ENCODE results near the gene TNFSF4. TPM values are rescaled to one million over a fixed set of nuclear protein-coding genes. Genes with fewer than 3 reads are reported as not detected.

Gene TNFSF4
- total and polyA plus RNA-seq, 2 donors (not counting 1 experiment from before 2014, with no cell fraction given), result 3.3 to 20.9 TPM

GRCh38 chr1:173134029-173134428 lies 73.1 kb downstream of the TNFSF4 start:
- Histone ChIP-seq H2AFZ (ENCODE audit: low read length) (no peak overlapping the region), H3K79me2 (ENCODE audit: control insufficient read depth, insufficient read depth, low read length) (no peaks in the 10 kb centered on the region), H3K27me3 (ENCODE audit: control insufficient read depth, insufficient read depth, low read length) (no peaks in the 10 kb centered on the region), H3K9me3 (ENCODE audit: control insufficient read depth, insufficient read depth, low read depth, low read length) (no peaks in the 10 kb centered on the region), H3K9ac (ENCODE audit: insufficient read depth, low read length) (no peak overlapping the region), H3K27ac (ENCODE audit: insufficient read depth, low read length) (no peak overlapping the region), H3K4me2 (ENCODE audit: extremely low read depth, insufficient read depth, low read length) (no peak overlapping the region), H3K4me1 (ENCODE audit: control insufficient read depth, extremely low read depth, insufficient read depth, low read length) (no peaks in the 10 kb centered on the region), H3K4me3 (replicated peaks in 1 of 4; ENCODE audit: control extremely low read depth in 1 of 4, insufficient read depth in 1 of 4, low read depth in 3 of 4, low read length in 4 of 4) (no peak overlapping the region), H3K36me3 (ENCODE audit: control insufficient read depth, insufficient read depth, low read length) (no peaks in the 10 kb centered on the region), H4K20me1 (ENCODE audit: control insufficient read depth, extremely low read depth, insufficient read depth, low read length) (no peaks in the 10 kb centered on the region)
- TF ChIP-seq EZH2 (IDR thresholded peaks at IDR 0.05; ENCODE audit: low read length, missing control alignments) (no peak), CTCF (conservative IDR thresholded peaks at IDR 0.05 in 1 of 2, IDR thresholded peaks at IDR 0.05 in 1 of 2; ENCODE audit: low read depth in 1 of 2, low read length in 2 of 2) (no peak)
- peak; percentile 53 to 77 for DNase-seq (ENCODE audit: low read depth in 2 of 2)

Other genes with a start within 250 kb of the TNFSF4 start
- gene TNFSF18, start 156.4 kb downstream of the TNFSF4 start, total RNA-seq, result 0.33 and 0.77 TPM in 2 replicates
- 0.32 and 5.5 TPM in 2 replicates for gene TNFSF18, start 156.4 kb downstream of the TNFSF4 start, polyA plus RNA-seq

Data from fibroblast of lung (primary cell).